DND-41 (cell line): ENCODE results near the gene HSDL2.

ENCODE experiments used
- EZH2 ChIP-seq: IDR thresholded peaks from 3 replicates; pipeline ENCODE4 v1.6.1; 2012; ENCODE audit warnings: borderline replicate concordance, low read depth, mild to moderate bottlenecking, moderate library complexity, low read length, inconsistent platforms; ENCODE audit not compliant: severe bottlenecking
- TF ChIP-seq, protein P1 (sequence below): IDR thresholded peaks from 2 replicates; pipeline ENCODE4 v1.5.1; 2012; ENCODE audit warnings: borderline replicate concordance, low read length, moderate library complexity, mild to moderate bottlenecking; ENCODE audit not compliant: poor library complexity, severe bottlenecking; ENCODE audit errors: extremely low read depth

DNA sequence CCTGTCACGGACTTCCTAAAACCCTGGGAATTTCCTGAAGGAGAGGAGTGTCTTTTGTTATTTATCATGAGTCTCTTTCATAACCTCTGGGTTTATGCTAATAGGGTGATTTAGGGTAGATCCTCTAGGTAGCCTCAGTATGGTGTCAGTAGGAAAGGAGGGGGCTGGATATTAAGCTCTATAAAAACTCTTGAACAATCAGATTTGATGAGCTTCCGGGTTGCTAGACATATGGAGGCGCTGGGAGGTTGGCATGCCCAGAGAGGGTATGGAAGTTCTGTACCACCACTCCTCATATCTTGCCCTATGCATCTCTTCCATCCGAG lies 30.9 kb upstream of the HSDL2 start:
- TF ChIP-seq EZH2 = no peak
- TF ChIP-seq, protein P1, sequence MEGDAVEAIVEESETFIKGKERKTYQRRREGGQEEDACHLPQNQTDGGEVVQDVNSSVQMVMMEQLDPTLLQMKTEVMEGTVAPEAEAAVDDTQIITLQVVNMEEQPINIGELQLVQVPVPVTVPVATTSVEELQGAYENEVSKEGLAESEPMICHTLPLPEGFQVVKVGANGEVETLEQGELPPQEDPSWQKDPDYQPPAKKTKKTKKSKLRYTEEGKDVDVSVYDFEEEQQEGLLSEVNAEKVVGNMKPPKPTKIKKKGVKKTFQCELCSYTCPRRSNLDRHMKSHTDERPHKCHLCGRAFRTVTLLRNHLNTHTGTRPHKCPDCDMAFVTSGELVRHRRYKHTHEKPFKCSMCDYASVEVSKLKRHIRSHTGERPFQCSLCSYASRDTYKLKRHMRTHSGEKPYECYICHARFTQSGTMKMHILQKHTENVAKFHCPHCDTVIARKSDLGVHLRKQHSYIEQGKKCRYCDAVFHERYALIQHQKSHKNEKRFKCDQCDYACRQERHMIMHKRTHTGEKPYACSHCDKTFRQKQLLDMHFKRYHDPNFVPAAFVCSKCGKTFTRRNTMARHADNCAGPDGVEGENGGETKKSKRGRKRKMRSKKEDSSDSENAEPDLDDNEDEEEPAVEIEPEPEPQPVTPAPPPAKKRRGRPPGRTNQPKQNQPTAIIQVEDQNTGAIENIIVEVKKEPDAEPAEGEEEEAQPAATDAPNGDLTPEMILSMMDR = no peak
